ENCODE results near the gene PNPLA2.
A peak's percentile ranks its signal among the peaks of the same experiment; 100 is the strongest.

Gene PNPLA2

GRCh38 chr11:856397-856796, 37.7 kb downstream of the PNPLA2 start:
- TF ChIP-seq ZNF565 (CRISPR knock-in tag; conservative IDR thresholded peaks at IDR 0.05; ENCODE audit: low read depth): no peak
- no peak for ATAC-seq

- TF ChIP-seq ZC3H10 (CRISPR knock-in tag; IDR thresholded peaks at IDR 0.05) (no peak), POU6F1 (CRISPR knock-in tag; IDR thresholded peaks at IDR 0.05; ENCODE audit: borderline replicate concordance, low read depth) (no peak), BACH2 (CRISPR knock-in tag; IDR thresholded peaks at IDR 0.05; ENCODE audit: borderline replicate concordance) (no peak), OSR1 (CRISPR knock-in tag; IDR thresholded peaks at IDR 0.05) (no peak), RARB (CRISPR knock-in tag; IDR thresholded peaks at IDR 0.05) (no peak), TCF4 (CRISPR knock-in tag; IDR thresholded peaks at IDR 0.05; ENCODE audit: borderline replicate concordance) (no peak), ZFP30 (CRISPR knock-in tag; IDR thresholded peaks at IDR 0.05) (no peak), ZNF565 (CRISPR knock-in tag; conservative IDR thresholded peaks at IDR 0.05; ENCODE audit: low read depth) (no peak), ESRRG (CRISPR knock-in tag; IDR thresholded peaks at IDR 0.05) (no peak), GLIS3 (CRISPR knock-in tag; IDR thresholded peaks at IDR 0.05) (no peak), SNAI2 (CRISPR knock-in tag; IDR thresholded peaks at IDR 0.05) (no peak), ZNF70 (CRISPR knock-in tag; IDR thresholded peaks at IDR 0.05) (no peak), ZNF8 (CRISPR knock-in tag; IDR thresholded peaks at IDR 0.05) (no peak), TOX (CRISPR knock-in tag; IDR thresholded peaks at IDR 0.05; ENCODE audit: borderline replicate concordance) (no peak)
- TF ChIP-seq, protein P1, sequence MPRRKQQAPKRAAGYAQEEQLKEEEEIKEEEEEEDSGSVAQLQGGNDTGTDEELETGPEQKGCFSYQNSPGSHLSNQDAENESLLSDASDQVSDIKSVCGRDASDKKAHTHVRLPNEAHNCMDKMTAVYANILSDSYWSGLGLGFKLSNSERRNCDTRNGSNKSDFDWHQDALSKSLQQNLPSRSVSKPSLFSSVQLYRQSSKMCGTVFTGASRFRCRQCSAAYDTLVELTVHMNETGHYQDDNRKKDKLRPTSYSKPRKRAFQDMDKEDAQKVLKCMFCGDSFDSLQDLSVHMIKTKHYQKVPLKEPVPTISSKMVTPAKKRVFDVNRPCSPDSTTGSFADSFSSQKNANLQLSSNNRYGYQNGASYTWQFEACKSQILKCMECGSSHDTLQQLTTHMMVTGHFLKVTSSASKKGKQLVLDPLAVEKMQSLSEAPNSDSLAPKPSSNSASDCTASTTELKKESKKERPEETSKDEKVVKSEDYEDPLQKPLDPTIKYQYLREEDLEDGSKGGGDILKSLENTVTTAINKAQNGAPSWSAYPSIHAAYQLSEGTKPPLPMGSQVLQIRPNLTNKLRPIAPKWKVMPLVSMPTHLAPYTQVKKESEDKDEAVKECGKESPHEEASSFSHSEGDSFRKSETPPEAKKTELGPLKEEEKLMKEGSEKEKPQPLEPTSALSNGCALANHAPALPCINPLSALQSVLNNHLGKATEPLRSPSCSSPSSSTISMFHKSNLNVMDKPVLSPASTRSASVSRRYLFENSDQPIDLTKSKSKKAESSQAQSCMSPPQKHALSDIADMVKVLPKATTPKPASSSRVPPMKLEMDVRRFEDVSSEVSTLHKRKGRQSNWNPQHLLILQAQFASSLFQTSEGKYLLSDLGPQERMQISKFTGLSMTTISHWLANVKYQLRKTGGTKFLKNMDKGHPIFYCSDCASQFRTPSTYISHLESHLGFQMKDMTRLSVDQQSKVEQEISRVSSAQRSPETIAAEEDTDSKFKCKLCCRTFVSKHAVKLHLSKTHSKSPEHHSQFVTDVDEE (CRISPR knock-in tag; IDR thresholded peaks at IDR 0.05): no peak
- TF ChIP-seq, protein P2, sequence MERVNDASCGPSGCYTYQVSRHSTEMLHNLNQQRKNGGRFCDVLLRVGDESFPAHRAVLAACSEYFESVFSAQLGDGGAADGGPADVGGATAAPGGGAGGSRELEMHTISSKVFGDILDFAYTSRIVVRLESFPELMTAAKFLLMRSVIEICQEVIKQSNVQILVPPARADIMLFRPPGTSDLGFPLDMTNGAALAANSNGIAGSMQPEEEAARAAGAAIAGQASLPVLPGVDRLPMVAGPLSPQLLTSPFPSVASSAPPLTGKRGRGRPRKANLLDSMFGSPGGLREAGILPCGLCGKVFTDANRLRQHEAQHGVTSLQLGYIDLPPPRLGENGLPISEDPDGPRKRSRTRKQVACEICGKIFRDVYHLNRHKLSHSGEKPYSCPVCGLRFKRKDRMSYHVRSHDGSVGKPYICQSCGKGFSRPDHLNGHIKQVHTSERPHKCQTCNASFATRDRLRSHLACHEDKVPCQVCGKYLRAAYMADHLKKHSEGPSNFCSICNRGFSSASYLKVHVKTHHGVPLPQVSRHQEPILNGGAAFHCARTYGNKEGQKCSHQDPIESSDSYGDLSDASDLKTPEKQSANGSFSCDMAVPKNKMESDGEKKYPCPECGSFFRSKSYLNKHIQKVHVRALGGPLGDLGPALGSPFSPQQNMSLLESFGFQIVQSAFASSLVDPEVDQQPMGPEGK (CRISPR knock-in tag; IDR thresholded peaks at IDR 0.05; ENCODE audit: borderline replicate concordance): no peak
- ATAC-seq: no peak
These were observed 39.5 kb downstream of the PNPLA2 start for GRCh38 chr11:858053-858761.

- ATAC-seq: no peak
These were observed 40.1 kb downstream of the PNPLA2 start for GRCh38 chr11:858762-859339.

DNA sequence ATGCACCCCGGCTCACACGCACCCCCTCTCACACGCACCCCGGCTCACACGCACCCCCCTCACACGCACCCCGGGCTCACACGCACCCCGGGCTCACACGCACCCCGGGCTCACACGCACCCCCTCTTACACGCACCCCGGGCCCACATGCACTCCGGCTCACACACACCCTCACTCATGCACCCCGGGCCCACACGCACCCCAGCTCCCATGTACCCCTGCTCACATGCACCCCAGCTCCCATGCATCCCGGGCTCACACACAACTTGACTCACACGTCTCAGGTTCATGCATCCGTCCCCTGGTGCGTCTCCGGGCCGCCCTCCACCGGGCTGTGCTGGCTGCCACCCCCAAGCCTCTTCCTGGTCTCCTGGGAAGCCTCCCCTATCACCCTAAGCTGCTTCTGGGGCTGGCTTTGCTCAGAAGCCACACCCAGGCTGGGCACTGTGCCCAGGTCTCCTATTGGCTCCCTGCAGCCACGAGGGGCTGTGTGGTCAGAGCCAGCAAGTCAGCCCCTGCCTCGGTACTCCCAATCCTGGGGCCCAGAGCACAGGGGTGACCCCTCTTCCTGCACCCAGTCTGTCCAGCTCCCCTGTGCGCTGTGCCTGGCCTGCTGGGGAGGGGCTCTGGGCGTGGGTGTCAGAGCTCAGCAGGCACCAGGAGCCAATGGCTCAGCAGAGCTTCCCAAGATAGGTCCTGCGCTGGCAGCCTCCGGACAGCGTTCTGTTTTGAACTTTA, 40.8 kb downstream of the PNPLA2 start:
- ATAC-seq: peak; percentile 83
- TF ChIP-seq, protein P2 (CRISPR knock-in tag; IDR thresholded peaks at IDR 0.05; ENCODE audit: borderline replicate concordance): no peak
- TF ChIP-seq ZC3H10 (CRISPR knock-in tag; IDR thresholded peaks at IDR 0.05) (no peak), TOX (CRISPR knock-in tag; IDR thresholded peaks at IDR 0.05; ENCODE audit: borderline replicate concordance) (no peak), TCF4 (CRISPR knock-in tag; IDR thresholded peaks at IDR 0.05; ENCODE audit: borderline replicate concordance) (no peak), GLIS3 (CRISPR knock-in tag; IDR thresholded peaks at IDR 0.05) (no peak), ISL1 (CRISPR knock-in tag; IDR thresholded peaks at IDR 0.05) (no peak), ZNF8 (CRISPR knock-in tag; IDR thresholded peaks at IDR 0.05) (no peak), CSDC2 (CRISPR knock-in tag; IDR thresholded peaks at IDR 0.05) (no peak), ZFP3 (CRISPR knock-in tag; IDR thresholded peaks at IDR 0.05) (no peak), BACH2 (CRISPR knock-in tag; IDR thresholded peaks at IDR 0.05; ENCODE audit: borderline replicate concordance) (no peak), ZNF70 (CRISPR knock-in tag; IDR thresholded peaks at IDR 0.05) (no peak)
- TF ChIP-seq, protein P3, sequence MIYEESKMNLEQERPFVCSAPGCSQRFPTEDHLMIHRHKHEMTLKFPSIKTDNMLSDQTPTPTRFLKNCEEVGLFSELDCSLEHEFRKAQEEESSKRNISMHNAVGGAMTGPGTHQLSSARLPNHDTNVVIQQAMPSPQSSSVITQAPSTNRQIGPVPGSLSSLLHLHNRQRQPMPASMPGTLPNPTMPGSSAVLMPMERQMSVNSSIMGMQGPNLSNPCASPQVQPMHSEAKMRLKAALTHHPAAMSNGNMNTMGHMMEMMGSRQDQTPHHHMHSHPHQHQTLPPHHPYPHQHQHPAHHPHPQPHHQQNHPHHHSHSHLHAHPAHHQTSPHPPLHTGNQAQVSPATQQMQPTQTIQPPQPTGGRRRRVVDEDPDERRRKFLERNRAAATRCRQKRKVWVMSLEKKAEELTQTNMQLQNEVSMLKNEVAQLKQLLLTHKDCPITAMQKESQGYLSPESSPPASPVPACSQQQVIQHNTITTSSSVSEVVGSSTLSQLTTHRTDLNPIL (CRISPR knock-in tag; IDR thresholded peaks at IDR 0.05; ENCODE audit: low read depth): no peak
- TF ChIP-seq, protein P4, sequence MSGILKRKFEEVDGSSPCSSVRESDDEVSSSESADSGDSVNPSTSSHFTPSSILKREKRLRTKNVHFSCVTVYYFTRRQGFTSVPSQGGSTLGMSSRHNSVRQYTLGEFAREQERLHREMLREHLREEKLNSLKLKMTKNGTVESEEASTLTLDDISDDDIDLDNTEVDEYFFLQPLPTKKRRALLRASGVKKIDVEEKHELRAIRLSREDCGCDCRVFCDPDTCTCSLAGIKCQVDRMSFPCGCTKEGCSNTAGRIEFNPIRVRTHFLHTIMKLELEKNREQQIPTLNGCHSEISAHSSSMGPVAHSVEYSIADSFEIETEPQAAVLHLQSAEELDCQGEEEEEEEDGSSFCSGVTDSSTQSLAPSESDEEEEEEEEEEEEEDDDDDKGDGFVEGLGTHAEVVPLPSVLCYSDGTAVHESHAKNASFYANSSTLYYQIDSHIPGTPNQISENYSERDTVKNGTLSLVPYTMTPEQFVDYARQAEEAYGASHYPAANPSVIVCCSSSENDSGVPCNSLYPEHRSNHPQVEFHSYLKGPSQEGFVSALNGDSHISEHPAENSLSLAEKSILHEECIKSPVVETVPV (CRISPR knock-in tag; IDR thresholded peaks at IDR 0.05): no peak

More at GRCh38 chr11:858762-859339, 40.1 kb downstream of the PNPLA2 start:
- no peak for TF ChIP-seq CSDC2 (CRISPR knock-in tag; IDR thresholded peaks at IDR 0.05)
- no peak for TF ChIP-seq OSR1 (CRISPR knock-in tag; IDR thresholded peaks at IDR 0.05)
- no peak for TF ChIP-seq ZFP30 (CRISPR knock-in tag; IDR thresholded peaks at IDR 0.05)
